Transverse colon (tissue), 4 donors: Measurements from ENCODE around the gene CPEB3. TPM values are rescaled to one million over a fixed set of nuclear protein-coding genes. Genes with fewer than 3 reads are reported as not detected.

ENCODE experiments used
- DNase-seq: peaks from one replicate; pipeline ENCODE4 v3.0.0-alpha.2; 2019
- H3K27ac ChIP-seq, 4 donors: fragments of 200-600 bp; sonication (generic); 2 replicates each; pipeline ENCODE4 v1.5.1; 2016 to 2018; ENCODE audit warnings: inconsistent platforms in 4 of 4
- H3K27me3 ChIP-seq: fragments of 200-600 bp; sonication (generic); 2 replicates; pipeline ENCODE4 v1.5.1; 2017; ENCODE audit warnings: inconsistent platforms
- H3K36me3 ChIP-seq, 4 donors: fragments of 200-600 bp; sonication (generic); 2 replicates each; pipeline ENCODE4 v1.5.1; 2017 to 2019; ENCODE audit warnings: inconsistent platforms in 4 of 4
- H3K4me1 ChIP-seq, 4 donors: fragments of 200-600 bp; sonication (generic); 2 replicates each; pipeline ENCODE4 v1.5.1; 2017 to 2020; ENCODE audit warnings: inconsistent platforms in 4 of 4
- H3K4me3 ChIP-seq, 4 donors: fragments of 200-600 bp; sonication (generic); 1 replicate in 1 of 4; 2 replicates in 3 of 4; pipeline versions ENCODE4 v1.5.1 to v1.6.1; 2017 to 2019; ENCODE audit warnings: inconsistent platforms in 4 of 4
- H3K9me3 ChIP-seq, 2 donors: fragments of 200-600 bp; sonication (generic); 2 replicates each; pipeline ENCODE4 v1.5.1; 2017 to 2019; ENCODE audit warnings: inconsistent platforms in 2 of 2
- CTCF ChIP-seq, 5 experiments: fragments of 200-600 bp in 3 of 5; fragments of 450-650 bp in 2 of 5; sonication (generic) in 3 of 5; IDR thresholded peaks; 1 replicate in 2 of 5; 2 replicates in 3 of 5; pipeline ENCODE4 v1.5.1; 2016 to 2017; ENCODE audit warnings: antibody characterized with exemption in 5 of 5, inconsistent platforms in 3 of 5, mild to moderate bottlenecking in 2 of 5, moderate library complexity in 1 of 5
- EP300 ChIP-seq: sonication (generic); formaldehyde crosslinking; IDR thresholded peaks from one replicate; pipeline ENCODE4 v1.6.1; 2017; ENCODE audit warnings: antibody characterized with exemption, low read depth
- POLR2A ChIP-seq: fragments of 450-650 bp; IDR thresholded peaks from one replicate; pipeline ENCODE4 v1.6.1; 2016; ENCODE audit warnings: antibody characterized with exemption, mild to moderate bottlenecking, moderate library complexity
- POLR2AphosphoS5 ChIP-seq, 3 donors: sonication (generic); formaldehyde crosslinking; IDR thresholded peaks; one replicate each; pipeline ENCODE4 v1.6.1; 2016; ENCODE audit warnings: antibody characterized with exemption in 3 of 3
- WGBS, 2 donors: methylation state at CpG; one replicate each; pipeline ENCODE4 v1.1.5; 2018; ENCODE audit warnings: low coverage in 1 of 2; 5-methylcytosine and 5-hydroxymethylcytosine counted together
- in situ Hi-C, 4 donors: fragments of 200-750 bp; cut with MboI; loops; one replicate each; pipeline versions ENCODE4 v1.15.0 to v1.15.1; 2017; ENCODE audit warnings: low sequenced_read_pairs in 3 of 4, low pct_ligation_motif_present in 1 of 4, low pct_unique_long_range_greater_than_20kb in 1 of 4
- intact Hi-C: fragments of 100-400 bp; cut with DNase I; formaldehyde crosslinking; loops from one replicate; pipeline ENCODE4 v1.15.1; 2023; ENCODE audit warnings: low total_unique reads
- small RNA-seq, 4 donors: library from RNA; depleted of rRNA; stranded (forward); fragments of <200 nt; gene quantifications; one replicate each; pipeline ENCODE3, GENCODE V24; 2016
- total RNA-seq, 4 donors: library from RNA; depleted of rRNA; stranded (reverse); fragments of >200 nt; gene quantifications; one replicate each; pipeline ENCODE4 v1.1.0, GENCODE V29; 2016

Gene CPEB3
- total RNA-seq, 4 donors from 2014 or later = 10.9 to 24.3 (median 13.1) TPM

- no peak for DNase-seq
- 87 to 91% methylated on average over 2 of the region's 2 CpGs for WGBS, 2 donors
- H3K9me3 ChIP-seq = no peaks in the 10 kb centered on the region
- in situ Hi-C loops = no loop called here
- H3K4me3 ChIP-seq = no peak overlapping the region
- H3K36me3 ChIP-seq = peaks cover 0 to 24% (median 9%) of the 10 kb centered on the region in 4 donors
- intact Hi-C loops = no loop called here
- no peak for TF ChIP-seq EP300
- no peak for TF ChIP-seq POLR2A
- no peak for TF ChIP-seq CTCF (IDR thresholded peaks at IDR 0.05)
- no peak for TF ChIP-seq POLR2AphosphoS5 (IDR thresholded peaks at IDR 0.05)
- H3K27ac ChIP-seq = no peak overlapping the region
- no peaks in the 10 kb centered on the region for H3K27me3 ChIP-seq
- no peaks in the 10 kb centered on the region for H3K4me1 ChIP-seq
These were observed 287.6 kb downstream of the CPEB3 start for GRCh38 chr10:92003258-92003657.

- whole genome bisulfite sequencing, 2 donors = 95 to 96% methylated on average over 2 of the region's 2 CpGs
- Histone ChIP-seq H3K4me3 (no peak overlapping the region), H3K27me3 (no peaks in the 10 kb centered on the region), H3K36me3 (peaks cover 0 to 27% (median 10%) of the 10 kb centered on the region in 4 donors), H3K4me1 (no peaks in the 10 kb centered on the region), H3K27ac (no peak overlapping the region), H3K9me3 (no peaks in the 10 kb centered on the region)
- TF ChIP-seq EP300 (no peak), CTCF (IDR thresholded peaks at IDR 0.05) (no peak), POLR2A (no peak), POLR2AphosphoS5 (IDR thresholded peaks at IDR 0.05) (no peak)
- intact Hi-C loops (no loop called here), in situ Hi-C loops (no loop called here)
- DNase-seq = no peak
These were observed 288.9 kb downstream of the CPEB3 start for GRCh38 chr10:92001995-92002394.

- intact Hi-C loops (no loop called here), in situ Hi-C loops (no loop called here)
- TF ChIP-seq EP300 (no peak), POLR2AphosphoS5 (IDR thresholded peaks at IDR 0.05) (no peak), CTCF (IDR thresholded peaks at IDR 0.05) (no peak), POLR2A (no peak)
- Histone ChIP-seq H3K27ac (no peak overlapping the region), H3K4me3 (no peak overlapping the region), H3K9me3 (no peaks in the 10 kb centered on the region), H3K27me3 (no peaks in the 10 kb centered on the region), H3K4me1 (no peaks in the 10 kb centered on the region), H3K36me3 (peaks cover 0 to 27% (median 10%) of the 10 kb centered on the region in 4 donors)
- no peak for DNase-seq
- 97 to 100% methylated on average over 3 of the region's 3 CpGs for WGBS, 2 donors
These were observed 289.3 kb downstream of the CPEB3 start for GRCh38 chr10:92001581-92001980.

Small RNAs within 50 kb of the gene (small RNA-seq; reads per million reads assigned to genes)
- gene RF00019 = 0 reads per million in 4 donors
- gene RF00402 = 0 reads per million in 4 donors
- gene RF00622 = 0 reads per million in 4 donors
- 0 reads per million in 4 donors for gene RNY3P12

Other genes with a start within 250 kb of the CPEB3 start
- 10 to 100 TPM in 2 of 4 donors, 1 to 10 TPM in 2; 1.8 to 17.8 (median 9.1) TPM for gene MARCHF5, start 89 bp upstream of the CPEB3 start, total RNA-seq